ENCODE results near the gene INTS11.
"Not testable (repeated sequence)": the region's sequence is repeated elsewhere in the genome, so short reads cannot be mapped to it uniquely, and the experiment has no call there.

The INTS11 gene

DNA sequence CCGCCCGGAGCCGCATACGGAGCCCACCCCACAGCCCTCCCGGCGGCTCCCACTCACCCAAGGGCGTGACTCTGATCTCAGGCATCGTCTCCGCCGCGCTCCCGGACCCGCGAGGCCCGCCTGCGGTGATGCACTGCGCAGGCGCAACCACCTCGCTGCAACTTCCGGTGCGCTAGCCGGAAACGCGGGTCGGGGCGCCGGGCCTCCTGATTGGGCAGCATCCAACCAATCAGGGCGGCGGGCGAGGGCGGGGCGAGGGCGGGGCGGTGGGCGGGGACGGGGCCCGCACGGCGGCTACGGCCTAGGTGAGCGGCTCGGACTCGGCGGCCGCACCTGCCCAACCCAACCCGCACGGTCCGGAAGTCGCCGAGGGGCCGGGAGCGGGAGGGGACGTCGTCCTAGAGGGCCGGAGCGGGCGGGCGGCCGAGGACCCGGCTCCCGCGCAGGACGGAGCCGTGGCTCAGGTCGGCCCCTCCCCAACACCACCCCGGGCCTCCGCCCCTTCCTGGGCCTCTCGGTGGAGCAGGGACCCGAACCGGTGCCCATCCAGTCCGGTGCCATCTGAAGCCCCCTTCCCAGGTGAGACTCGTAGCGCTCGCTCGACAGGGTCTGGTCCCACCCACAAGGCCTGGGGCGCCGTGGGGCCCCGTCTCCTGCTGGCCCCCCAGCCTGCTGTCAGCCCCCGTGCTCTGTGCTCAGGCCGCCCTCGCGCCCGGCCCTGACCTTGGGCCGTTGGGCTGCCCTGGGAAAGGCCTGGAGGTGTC is at the start of gene INTS11, which contains the start of gene CPTP:
Gene INTS11, minus strand, starts transcription at position 137 of the 764 bp plus-strand sequence. Its CDS starts 52 bp downstream, at position 85.
Gene CPTP, plus strand, starts transcription at position 279 of the 764 bp plus-strand sequence. CDS start 2,109 bp downstream, outside the sequence.
- DNase-seq, result peak; percentile 96

GRCh38 chr1:1373815-1374588 is 49.5 kb upstream of the INTS11 start:
- DNase-seq, result no peak

GRCh38 chr1:1373051-1373814 is 48.8 kb upstream of the INTS11 start:
- no peak for DNase-seq

DNA sequence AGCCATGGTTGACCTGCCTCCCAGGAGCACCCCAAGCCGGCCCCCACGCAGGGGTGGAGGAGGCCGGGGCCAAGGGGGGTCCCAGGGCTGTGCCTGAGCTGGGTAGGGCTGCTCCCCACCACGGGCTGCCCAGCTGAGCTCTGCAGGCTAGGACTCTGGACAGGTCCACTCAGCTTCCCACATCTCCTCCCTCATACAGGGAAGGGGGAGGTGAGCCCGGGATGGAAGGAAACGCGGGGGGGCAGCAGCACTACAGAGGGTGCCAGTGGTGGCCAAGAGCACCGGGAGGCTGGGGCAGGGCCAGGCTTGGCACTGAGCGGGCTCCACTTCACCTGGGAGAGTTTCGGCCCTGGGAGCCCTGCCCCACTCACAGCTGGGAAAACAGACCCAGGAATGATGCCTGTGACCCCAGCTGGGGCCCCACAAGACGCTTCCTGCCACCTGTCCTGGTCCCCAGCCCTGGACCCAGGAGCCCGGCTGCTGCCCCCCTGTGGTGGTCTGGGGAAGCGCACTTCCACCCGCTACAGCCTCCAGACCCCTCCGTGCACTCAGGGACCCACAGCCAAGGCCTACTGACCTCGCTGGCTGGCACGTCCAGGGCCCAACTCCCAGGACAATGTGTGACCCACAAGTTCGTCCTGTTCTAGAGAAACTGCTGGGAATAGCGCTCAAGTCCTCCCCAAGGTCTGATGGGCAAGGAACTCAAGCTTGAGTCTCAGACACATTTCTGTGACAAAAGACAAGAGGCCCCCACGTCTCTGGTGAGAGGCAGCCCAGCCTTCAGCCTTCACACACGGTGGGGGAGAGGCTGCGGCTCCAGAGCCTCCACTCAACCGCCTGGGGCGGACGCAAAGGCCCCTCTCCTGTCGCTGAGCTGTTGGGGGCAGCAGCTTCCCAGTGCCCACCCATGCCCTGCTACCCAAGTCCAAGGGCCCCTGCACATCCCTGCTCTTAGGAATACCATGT is 47.6 kb upstream of the INTS11 start:
- DNase-seq, result peak; percentile 86

DNA sequence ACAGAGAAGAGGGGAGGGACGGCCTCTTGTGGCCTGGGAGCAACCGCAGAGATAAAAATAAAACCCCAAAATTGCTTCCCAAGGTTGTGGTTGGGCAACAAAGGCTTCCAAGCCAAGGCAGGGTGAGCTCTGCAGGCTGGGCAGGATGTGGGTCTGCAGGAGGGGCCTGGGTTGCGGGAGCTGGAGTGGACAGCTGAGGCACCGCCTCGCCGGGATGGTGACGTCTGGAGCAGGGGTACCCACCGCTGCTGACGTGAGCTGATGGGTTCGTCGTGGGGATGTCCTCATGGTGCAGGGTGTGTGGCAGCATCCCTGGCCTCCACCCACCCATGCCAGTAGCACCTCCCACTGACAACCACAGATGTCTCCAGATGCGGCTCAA is 46.9 kb upstream of the INTS11 start:
- no peak for DNase-seq

GRCh38 chr1:1370771-1371300 is 46.4 kb upstream of the INTS11 start:
- no peak for DNase-seq

DNA sequence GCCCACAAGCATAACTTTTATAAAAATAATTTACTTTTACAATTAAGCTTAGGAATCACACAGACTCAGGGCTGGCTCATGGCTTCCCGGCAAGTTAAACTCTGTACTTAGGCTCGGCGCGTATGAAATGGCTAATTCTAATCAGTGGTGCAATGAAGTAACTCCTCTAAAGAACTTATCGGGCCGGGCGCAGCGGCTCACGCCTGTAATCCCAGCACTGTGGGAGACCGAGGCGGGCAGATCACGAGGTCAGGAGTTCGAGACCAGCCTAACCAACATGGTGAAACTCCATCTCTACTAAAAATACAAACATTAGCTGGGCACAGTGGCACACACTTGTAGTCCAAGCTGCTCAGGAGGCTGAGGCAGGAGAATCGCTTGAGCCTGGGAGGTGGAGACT is 45.6 kb upstream of the INTS11 start:
- DNase-seq, result not testable (repeated sequence)

GRCh38 chr1:1367315-1367714 is 42.9 kb upstream of the INTS11 start:
- no peak for DNase-seq

- no peak for DNase-seq
Measured at GRCh38 chr1:1366699-1367066, 42.2 kb upstream of the INTS11 start.

DNA sequence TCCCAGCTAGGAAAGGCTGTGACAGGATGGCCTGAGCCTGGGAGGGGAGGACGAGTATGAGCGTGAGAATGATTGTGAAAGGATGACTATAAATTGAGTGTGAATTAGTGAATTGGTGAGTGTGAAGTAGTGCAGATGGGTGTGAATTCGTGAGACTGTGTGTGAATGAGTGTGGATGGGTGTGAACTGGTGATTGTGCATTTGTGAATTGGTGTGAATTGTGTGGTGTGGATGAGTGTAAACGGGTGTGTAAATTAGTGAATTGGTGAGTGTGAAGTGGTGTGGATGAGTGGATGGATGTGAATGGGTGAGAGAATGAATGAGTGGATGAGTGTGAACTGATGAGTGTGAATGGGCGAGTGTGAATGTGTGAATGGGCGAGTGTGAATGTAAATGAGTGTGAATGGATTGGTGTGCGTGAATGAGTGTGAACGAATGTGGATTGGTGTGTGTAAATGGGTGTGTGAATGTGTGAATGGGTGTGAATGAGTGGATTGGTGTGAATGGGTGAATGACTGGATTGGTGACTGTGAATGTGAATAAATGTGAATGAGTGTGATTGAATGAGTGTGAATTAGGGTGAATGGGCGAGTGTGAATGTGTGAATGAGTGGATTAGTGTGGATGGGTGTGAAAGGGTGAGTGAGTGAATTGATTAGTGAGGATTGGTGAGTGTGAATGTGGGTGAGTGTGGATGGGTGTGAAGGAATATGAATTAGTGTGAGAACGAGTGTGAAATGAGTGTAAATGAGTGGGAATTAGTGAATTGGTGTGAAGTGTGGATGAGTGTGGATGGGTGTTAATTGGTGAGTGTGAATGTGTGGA is 41.6 kb upstream of the INTS11 start:
- no peak for DNase-seq

GRCh38 chr1:1364266-1364665 is 39.8 kb upstream of the INTS11 start:
- DNase-seq, result no peak

- peak; percentile 89 for DNase-seq
Measured at GRCh38 chr1:1361982-1362423, 37.5 kb upstream of the INTS11 start.

DNA sequence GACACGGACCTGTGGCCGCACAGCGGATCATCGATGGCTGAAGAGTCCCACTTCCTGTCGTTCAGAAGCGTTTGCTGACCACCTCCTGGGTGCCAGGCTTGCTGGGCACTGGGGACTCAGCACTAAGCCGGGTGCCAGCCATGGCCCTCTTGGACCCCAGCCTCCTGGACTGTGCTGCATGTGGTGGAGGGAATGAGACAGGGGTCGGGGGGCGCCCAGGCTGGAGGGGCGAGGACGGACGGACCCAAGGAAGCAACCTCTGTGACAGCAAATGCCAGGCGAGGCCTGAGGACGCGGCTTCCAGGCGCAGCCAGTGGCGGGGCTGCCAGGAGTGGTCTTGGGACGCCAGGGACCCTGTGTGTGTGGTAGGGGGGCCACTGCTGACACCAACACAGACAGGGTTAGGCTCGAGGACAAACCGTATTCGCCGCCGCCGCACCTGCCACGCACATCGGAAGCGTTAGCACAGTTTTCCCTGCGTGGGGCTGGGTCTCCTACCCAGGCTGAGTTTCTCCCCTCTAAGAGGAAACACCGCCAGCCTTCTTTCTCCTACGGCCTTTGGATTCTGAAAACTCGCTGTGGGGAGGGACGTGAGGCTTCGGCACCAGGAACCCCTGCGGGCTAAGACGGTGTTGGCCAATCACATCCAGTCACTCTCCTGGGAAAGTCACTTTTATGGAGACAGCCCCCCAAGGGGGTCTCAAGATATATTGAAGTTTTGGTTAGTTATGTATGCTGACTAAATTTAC is 36.9 kb upstream of the INTS11 start:
- no peak for DNase-seq

GRCh38 chr1:1360506-1361169 is 36.2 kb upstream of the INTS11 start:
- peak; percentile 99 for DNase-seq

GRCh38 chr1:1359664-1360468 is 35.4 kb upstream of the INTS11 start:
- peak; percentile 88 for DNase-seq

DNA sequence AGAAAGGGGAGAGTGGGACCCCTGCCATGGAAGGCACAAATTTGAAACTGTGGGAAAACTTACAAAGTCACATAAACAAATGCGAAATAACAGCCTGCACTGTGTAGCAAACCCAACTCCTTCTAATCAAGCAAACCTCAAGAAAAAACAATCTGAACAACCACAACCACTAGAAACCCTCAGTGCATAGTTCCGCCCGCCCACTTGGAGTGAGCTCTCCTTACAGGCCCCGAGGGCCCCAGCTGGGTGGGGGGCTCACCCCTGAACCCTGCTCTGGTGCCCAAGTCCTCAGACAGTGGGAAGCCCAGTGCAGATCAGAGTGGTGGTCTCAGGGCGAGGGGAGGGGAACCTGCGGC is 34.8 kb upstream of the INTS11 start:
- no peak for DNase-seq

DNA sequence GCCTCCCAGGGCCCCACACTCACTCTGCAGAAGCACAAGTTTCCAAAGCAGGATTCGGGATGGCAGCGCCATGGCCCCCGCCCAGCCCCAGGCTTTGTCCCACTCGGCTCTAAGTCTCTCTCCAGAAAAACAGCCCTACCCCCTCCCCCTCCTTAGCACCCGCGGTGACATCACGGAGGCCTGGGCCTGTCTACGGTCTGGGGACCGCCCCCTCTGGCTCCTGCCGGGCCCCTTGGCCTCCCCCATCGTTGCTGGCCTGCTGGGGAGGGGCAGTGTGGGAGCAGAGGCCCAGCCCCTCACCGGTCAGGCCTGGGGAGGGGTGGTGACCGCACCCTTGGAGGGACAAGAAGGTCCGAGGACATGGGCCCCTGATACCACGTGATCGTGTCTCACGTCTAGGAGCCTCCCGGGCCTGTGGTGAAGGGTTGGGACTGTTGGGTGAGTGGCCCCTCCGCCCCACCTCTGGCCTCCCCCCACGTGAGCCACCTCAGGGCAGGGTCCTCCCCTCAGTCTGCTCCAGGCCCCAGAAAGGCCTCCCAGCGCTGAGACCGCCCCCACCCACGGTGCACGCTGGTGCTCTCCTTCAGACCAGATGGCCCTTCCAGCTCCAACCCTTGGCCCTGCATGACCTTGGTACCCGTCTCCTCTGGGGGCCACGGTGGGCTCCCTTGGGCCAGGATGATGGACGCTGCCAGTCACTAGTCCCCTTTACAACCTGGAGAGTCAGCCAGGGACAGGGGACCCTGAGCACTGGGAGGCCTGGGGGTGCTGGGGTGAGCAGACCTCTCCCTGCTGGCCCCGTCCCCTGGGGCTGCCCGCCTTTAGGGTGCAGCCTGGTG is 34.2 kb upstream of the INTS11 start, which contains the start of gene MXRA8:
Gene MXRA8, minus strand, starts transcription at position 123 of the 839 bp plus-strand sequence. Its CDS starts 51 bp downstream, at position 72.
- DNase-seq, result peak; percentile 93

Data from islet precursor cell (in vitro differentiated cells).